ENCODE results near the gene TUBB3. TPM values are rescaled to one million over a fixed set of nuclear protein-coding genes. Genes with fewer than 3 reads are reported as not detected.

The TUBB3 gene
- total and polyA plus RNA-seq, 2 of the 4 experiments (the other 2 are of a cell fraction), result 311 to 410 TPM

GRCh38 chr16:89892635-89893034, 30.5 kb upstream of the TUBB3 start:
- no peak overlapping the region for H3K23ac ChIP-seq (ENCODE audit: low read depth, low read length)
- no peak overlapping the region for H3K4me3 ChIP-seq (ENCODE audit: insufficient read depth, low read depth, low read length)
- TF ChIP-seq CEBPB (IDR thresholded peaks at IDR 0.05; ENCODE audit: low read depth, low read length), result no peak
- no peak for TF ChIP-seq MAFK (IDR thresholded peaks at IDR 0.05; ENCODE audit: low read depth, low read length)
- TF ChIP-seq RCOR1 (IDR thresholded peaks at IDR 0.05; ENCODE audit: insufficient replicate concordance, low read length), result no peak
- TF ChIP-seq RAD21 (IDR thresholded peaks at IDR 0.05; ENCODE audit: low read length), result no peak
- TF ChIP-seq CHD1 (IDR thresholded peaks at IDR 0.05; ENCODE audit: low read depth, low read length), result no peak
- TF ChIP-seq MXI1 (IDR thresholded peaks at IDR 0.05; ENCODE audit: borderline replicate concordance, low read depth, low read length), result no peak
- no peak for TF ChIP-seq NFE2L2 (IDR thresholded peaks at IDR 0.05; ENCODE audit: low read depth, low read length)
- no peak for TF ChIP-seq ELK1 (IDR thresholded peaks at IDR 0.05; ENCODE audit: borderline replicate concordance, low read depth, low read length)
- DNase-seq, result no peak
- H4K5ac ChIP-seq (ENCODE audit: low read depth, low read length), result no peak overlapping the region
- POLR2A ChIA-PET (ENCODE audit: unreplicated experiment), result no interaction called here
- H3K27me3 ChIP-seq (ENCODE audit: control insufficient read depth, insufficient read depth, low read length), result no peaks in the 10 kb centered on the region
- no peak overlapping the region for H2BK20ac ChIP-seq (ENCODE audit: low read depth, low read length)
- H3K9me1 ChIP-seq (ENCODE audit: insufficient read depth, low read length), result peaks cover 4% of the 10 kb centered on the region
- no peak overlapping the region for H4K91ac ChIP-seq (ENCODE audit: insufficient read depth, low read depth, low read length)
- no peak overlapping the region for H3K56ac ChIP-seq (ENCODE audit: extremely low read depth, insufficient read depth, low read length)
- no peak overlapping the region for H3K14ac ChIP-seq (replicated peaks; ENCODE audit: low read depth, low read length)
- CTCF ChIA-PET, result no interaction called here
- H2AFZ ChIP-seq (replicated peaks; ENCODE audit: low read length, poor library complexity), result no peak overlapping the region
- H3K27ac ChIP-seq (ENCODE audit: insufficient read depth, low read length), result no peak overlapping the region
- peaks cover 15 to 56% of the 10 kb centered on the region in 2 experiments for H3K79me1 ChIP-seq (ENCODE audit: low read depth in 1 of 2, low read length in 2 of 2)
- H3K4ac ChIP-seq (ENCODE audit: low read depth, low read length), result no peak overlapping the region
- H2BK5ac ChIP-seq (ENCODE audit: low read depth, low read length, poor library complexity, severe bottlenecking), result no peak overlapping the region
- peaks cover 49% of the 10 kb centered on the region for H4K20me1 ChIP-seq (ENCODE audit: insufficient read depth, low read length)
- no peak overlapping the region for H3K9ac ChIP-seq (ENCODE audit: low read depth, low read length)
- dilution Hi-C loops (cut with HindIII; ENCODE audit: low sequenced_read_pairs, unreplicated experiment) (no loop called here), intact Hi-C loops (cut with micrococcal nuclease) (no loop called here), in situ Hi-C loops (cut with MboI; ENCODE audit: low sequenced_read_pairs) (no loop called here)
- no peak overlapping the region for H2AK9ac ChIP-seq (replicated peaks; ENCODE audit: low read depth, low read length, poor library complexity)
- no peak overlapping the region for H2AK5ac ChIP-seq (ENCODE audit: low read depth, low read length)
- H2BK120ac ChIP-seq (ENCODE audit: low read depth, low read length), result no peak overlapping the region
- H3K9me3 ChIP-seq (ENCODE audit: control insufficient read depth, insufficient read depth, low read length), result no peaks in the 10 kb centered on the region
- no TSS peak for BruUV-seq (replicated peaks)
- H2BK15ac ChIP-seq (ENCODE audit: low read depth, low read length), result no peak overlapping the region
- no peak overlapping the region for H3K4me2 ChIP-seq (ENCODE audit: low read depth, low read length)
- H3K4me1 ChIP-seq (ENCODE audit: control insufficient read depth, insufficient read depth, low read length), result no peaks in the 10 kb centered on the region
- H3K36me3 ChIP-seq (ENCODE audit: control insufficient read depth, insufficient read depth, low read length), result peaks cover 64% of the 10 kb centered on the region
- no peak overlapping the region for H4K8ac ChIP-seq (ENCODE audit: low read depth in 2 of 2, low read length in 2 of 2)
- no peak overlapping the region for H3K18ac ChIP-seq (ENCODE audit: low read depth, low read length)
- 92% methylated on average over 6 of the region's 9 CpGs; no CpG with 5 or more reads in 1 of the 2 experiments for WGBS, 2 experiments (ENCODE audit: extremely low coverage in 2 of 2, insufficient read length in 1 of 2)
- no peak for ATAC-seq (ENCODE audit: low read depth)

Data from IMR-90 (cell line).